Measurements from ENCODE around the gene CCNF.

CCNF gene, protein sequence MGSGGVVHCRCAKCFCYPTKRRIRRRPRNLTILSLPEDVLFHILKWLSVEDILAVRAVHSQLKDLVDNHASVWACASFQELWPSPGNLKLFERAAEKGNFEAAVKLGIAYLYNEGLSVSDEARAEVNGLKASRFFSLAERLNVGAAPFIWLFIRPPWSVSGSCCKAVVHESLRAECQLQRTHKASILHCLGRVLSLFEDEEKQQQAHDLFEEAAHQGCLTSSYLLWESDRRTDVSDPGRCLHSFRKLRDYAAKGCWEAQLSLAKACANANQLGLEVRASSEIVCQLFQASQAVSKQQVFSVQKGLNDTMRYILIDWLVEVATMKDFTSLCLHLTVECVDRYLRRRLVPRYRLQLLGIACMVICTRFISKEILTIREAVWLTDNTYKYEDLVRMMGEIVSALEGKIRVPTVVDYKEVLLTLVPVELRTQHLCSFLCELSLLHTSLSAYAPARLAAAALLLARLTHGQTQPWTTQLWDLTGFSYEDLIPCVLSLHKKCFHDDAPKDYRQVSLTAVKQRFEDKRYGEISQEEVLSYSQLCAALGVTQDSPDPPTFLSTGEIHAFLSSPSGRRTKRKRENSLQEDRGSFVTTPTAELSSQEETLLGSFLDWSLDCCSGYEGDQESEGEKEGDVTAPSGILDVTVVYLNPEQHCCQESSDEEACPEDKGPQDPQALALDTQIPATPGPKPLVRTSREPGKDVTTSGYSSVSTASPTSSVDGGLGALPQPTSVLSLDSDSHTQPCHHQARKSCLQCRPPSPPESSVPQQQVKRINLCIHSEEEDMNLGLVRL

DNA sequence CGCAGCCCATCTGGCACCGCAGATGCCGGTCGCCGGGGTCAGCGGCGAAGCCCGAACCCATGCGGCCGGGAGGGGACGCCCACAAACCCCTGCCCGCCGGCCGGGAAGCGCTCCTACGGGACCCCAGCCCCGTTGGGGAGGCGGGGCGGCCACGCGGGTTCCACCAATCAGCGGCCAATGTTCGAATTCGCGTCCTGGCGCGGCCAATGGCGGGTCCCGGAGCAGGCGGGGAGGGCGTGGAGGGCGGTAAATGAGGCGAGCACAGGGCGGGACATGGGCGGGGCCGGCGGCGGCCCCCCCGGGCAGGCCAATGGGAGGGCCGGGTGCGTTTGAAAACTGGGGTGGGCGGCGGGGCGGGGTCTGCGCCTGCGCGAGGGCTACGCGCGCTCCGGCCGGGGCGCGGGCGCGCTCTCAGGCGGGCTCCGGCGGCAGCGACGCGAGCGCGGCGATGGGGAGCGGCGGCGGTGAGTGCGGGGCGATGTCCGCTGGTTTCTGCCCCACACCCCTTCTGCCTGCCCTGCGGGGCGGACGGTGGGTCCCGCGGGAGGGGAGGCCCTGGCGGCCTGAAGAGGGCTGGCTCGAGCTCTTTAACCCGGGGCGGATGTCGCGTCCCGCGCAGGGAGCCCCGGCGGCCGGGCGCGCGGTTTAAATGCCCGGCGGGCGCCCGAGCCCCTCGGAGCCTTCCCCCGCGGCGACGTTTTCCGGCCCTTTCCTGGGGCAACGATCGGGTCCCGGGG lies at the start of gene CCNF:
CCNF (plus strand) TSS at position 414 of the 737 bp plus-strand sequence; CDS start at position 449, 35 bp downstream.
- Histone ChIP-seq H3K36me3 (ENCODE audit: control insufficient read depth in 2 of 2, insufficient read depth in 1 of 2, low read length in 2 of 2) (peaks cover 23 to 34% of the 10 kb centered on the region in 2 experiments; a peak in 2 of 3 replicates), H3K27ac (ENCODE audit: extremely low read depth, low read depth, low read length) (peak within 1 kb of the TSS; percentile 78; the same call in 1 of the 2 replicates), H3K4me3 (ENCODE audit: low read depth, low read length) (peak within 1 kb of the TSS; percentile 92), H3K4me1 (ENCODE audit: control insufficient read depth, insufficient read depth, low read length) (no peaks in the 10 kb centered on the region; the same call in 1 of the 2 replicates), H3K9me3 (ENCODE audit: control insufficient read depth, insufficient read depth, low read depth, low read length) (no peaks in the 10 kb centered on the region)
- ChIA-PET POLR2A (interaction anchor here (0.6 to 2.3 kb wide), 8 partner anchors 11 to 178 kb away, joined by 3 to 11 read pairs (median 6); partner anchors contain the start of gene ECI1), CTCF (interaction anchor here (1.0 to 1.6 kb wide), 3 partner anchors 82 to 89 kb away, joined by 3 to 6 read pairs (median 3); partner anchors contain the start of gene ABCA3)
- peak; percentile 43; the same call in 1 of the 2 replicates for TF ChIP-seq SP7 (tag by site-specific recombination; IDR thresholded peaks at IDR 0.05)
- TF ChIP-seq, protein P1, sequence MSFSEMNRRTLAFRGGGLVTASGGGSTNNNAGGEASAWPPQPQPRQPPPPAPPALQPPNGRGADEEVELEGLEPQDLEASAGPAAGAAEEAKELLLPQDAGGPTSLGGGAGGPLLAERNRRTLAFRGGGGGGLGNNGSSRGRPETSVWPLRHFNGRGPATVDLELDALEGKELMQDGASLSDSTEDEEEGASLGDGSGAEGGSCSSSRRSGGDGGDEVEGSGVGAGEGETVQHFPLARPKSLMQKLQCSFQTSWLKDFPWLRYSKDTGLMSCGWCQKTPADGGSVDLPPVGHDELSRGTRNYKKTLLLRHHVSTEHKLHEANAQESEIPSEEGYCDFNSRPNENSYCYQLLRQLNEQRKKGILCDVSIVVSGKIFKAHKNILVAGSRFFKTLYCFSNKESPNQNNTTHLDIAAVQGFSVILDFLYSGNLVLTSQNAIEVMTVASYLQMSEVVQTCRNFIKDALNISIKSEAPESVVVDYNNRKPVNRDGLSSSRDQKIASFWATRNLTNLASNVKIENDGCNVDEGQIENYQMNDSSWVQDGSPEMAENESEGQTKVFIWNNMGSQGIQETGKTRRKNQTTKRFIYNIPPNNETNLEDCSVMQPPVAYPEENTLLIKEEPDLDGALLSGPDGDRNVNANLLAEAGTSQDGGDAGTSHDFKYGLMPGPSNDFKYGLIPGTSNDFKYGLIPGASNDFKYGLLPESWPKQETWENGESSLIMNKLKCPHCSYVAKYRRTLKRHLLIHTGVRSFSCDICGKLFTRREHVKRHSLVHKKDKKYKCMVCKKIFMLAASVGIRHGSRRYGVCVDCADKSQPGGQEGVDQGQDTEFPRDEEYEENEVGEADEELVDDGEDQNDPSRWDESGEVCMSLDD (tag by site-specific recombination; IDR thresholded peaks at IDR 0.05), result peak; percentile 83; the same call in 1 of the 2 replicates
- TF ChIP-seq GLIS1 (tag by site-specific recombination; IDR thresholded peaks at IDR 0.05), result peak; percentile 69
- TF ChIP-seq KLF9 (tag by site-specific recombination; IDR thresholded peaks at IDR 0.05; ENCODE audit: low read depth), result peak; percentile 84
- TF ChIP-seq GLI2 (tag by site-specific recombination; IDR thresholded peaks at IDR 0.05; ENCODE audit: borderline replicate concordance, low read depth), result no peak
- no peak for TF ChIP-seq PRDM1 (tag by site-specific recombination; IDR thresholded peaks at IDR 0.05)
- peak; percentile 87; the same call in 1 of the 2 replicates for TF ChIP-seq KLF10 (tag by site-specific recombination; IDR thresholded peaks at IDR 0.05)
- TF ChIP-seq ZNF121 (tag by site-specific recombination; IDR thresholded peaks at IDR 0.05), result no peak
- peak; percentile 81; the same call in 1 of the 2 replicates for TF ChIP-seq GLIS2 (tag by site-specific recombination; IDR thresholded peaks at IDR 0.05)
- TF ChIP-seq SALL2 (tag by site-specific recombination; IDR thresholded peaks at IDR 0.05; ENCODE audit: borderline replicate concordance), result no peak
- TF ChIP-seq, protein P2, sequence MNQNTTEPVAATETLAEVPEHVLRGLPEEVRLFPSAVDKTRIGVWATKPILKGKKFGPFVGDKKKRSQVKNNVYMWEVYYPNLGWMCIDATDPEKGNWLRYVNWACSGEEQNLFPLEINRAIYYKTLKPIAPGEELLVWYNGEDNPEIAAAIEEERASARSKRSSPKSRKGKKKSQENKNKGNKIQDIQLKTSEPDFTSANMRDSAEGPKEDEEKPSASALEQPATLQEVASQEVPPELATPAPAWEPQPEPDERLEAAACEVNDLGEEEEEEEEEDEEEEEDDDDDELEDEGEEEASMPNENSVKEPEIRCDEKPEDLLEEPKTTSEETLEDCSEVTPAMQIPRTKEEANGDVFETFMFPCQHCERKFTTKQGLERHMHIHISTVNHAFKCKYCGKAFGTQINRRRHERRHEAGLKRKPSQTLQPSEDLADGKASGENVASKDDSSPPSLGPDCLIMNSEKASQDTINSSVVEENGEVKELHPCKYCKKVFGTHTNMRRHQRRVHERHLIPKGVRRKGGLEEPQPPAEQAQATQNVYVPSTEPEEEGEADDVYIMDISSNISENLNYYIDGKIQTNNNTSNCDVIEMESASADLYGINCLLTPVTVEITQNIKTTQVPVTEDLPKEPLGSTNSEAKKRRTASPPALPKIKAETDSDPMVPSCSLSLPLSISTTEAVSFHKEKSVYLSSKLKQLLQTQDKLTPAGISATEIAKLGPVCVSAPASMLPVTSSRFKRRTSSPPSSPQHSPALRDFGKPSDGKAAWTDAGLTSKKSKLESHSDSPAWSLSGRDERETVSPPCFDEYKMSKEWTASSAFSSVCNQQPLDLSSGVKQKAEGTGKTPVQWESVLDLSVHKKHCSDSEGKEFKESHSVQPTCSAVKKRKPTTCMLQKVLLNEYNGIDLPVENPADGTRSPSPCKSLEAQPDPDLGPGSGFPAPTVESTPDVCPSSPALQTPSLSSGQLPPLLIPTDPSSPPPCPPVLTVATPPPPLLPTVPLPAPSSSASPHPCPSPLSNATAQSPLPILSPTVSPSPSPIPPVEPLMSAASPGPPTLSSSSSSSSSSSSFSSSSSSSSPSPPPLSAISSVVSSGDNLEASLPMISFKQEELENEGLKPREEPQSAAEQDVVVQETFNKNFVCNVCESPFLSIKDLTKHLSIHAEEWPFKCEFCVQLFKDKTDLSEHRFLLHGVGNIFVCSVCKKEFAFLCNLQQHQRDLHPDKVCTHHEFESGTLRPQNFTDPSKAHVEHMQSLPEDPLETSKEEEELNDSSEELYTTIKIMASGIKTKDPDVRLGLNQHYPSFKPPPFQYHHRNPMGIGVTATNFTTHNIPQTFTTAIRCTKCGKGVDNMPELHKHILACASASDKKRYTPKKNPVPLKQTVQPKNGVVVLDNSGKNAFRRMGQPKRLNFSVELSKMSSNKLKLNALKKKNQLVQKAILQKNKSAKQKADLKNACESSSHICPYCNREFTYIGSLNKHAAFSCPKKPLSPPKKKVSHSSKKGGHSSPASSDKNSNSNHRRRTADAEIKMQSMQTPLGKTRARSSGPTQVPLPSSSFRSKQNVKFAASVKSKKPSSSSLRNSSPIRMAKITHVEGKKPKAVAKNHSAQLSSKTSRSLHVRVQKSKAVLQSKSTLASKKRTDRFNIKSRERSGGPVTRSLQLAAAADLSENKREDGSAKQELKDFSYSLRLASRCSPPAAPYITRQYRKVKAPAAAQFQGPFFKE (tag by site-specific recombination; IDR thresholded peaks at IDR 0.05; ENCODE audit: borderline replicate concordance), result no peak
- TF ChIP-seq, protein P3, sequence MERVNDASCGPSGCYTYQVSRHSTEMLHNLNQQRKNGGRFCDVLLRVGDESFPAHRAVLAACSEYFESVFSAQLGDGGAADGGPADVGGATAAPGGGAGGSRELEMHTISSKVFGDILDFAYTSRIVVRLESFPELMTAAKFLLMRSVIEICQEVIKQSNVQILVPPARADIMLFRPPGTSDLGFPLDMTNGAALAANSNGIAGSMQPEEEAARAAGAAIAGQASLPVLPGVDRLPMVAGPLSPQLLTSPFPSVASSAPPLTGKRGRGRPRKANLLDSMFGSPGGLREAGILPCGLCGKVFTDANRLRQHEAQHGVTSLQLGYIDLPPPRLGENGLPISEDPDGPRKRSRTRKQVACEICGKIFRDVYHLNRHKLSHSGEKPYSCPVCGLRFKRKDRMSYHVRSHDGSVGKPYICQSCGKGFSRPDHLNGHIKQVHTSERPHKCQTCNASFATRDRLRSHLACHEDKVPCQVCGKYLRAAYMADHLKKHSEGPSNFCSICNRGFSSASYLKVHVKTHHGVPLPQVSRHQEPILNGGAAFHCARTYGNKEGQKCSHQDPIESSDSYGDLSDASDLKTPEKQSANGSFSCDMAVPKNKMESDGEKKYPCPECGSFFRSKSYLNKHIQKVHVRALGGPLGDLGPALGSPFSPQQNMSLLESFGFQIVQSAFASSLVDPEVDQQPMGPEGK (tag by site-specific recombination; IDR thresholded peaks at IDR 0.05), result peak; percentile 98
- TF ChIP-seq, protein P4, sequence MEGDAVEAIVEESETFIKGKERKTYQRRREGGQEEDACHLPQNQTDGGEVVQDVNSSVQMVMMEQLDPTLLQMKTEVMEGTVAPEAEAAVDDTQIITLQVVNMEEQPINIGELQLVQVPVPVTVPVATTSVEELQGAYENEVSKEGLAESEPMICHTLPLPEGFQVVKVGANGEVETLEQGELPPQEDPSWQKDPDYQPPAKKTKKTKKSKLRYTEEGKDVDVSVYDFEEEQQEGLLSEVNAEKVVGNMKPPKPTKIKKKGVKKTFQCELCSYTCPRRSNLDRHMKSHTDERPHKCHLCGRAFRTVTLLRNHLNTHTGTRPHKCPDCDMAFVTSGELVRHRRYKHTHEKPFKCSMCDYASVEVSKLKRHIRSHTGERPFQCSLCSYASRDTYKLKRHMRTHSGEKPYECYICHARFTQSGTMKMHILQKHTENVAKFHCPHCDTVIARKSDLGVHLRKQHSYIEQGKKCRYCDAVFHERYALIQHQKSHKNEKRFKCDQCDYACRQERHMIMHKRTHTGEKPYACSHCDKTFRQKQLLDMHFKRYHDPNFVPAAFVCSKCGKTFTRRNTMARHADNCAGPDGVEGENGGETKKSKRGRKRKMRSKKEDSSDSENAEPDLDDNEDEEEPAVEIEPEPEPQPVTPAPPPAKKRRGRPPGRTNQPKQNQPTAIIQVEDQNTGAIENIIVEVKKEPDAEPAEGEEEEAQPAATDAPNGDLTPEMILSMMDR (tag by site-specific recombination; IDR thresholded peaks at IDR 0.05), result peak; percentile 18; the same call in 1 of the 2 replicates
- peak; percentile 85; the same call in 1 of the 2 replicates for TF ChIP-seq ZNF610 (tag by site-specific recombination; IDR thresholded peaks at IDR 0.05; ENCODE audit: borderline replicate concordance)
- TF ChIP-seq, protein P5, sequence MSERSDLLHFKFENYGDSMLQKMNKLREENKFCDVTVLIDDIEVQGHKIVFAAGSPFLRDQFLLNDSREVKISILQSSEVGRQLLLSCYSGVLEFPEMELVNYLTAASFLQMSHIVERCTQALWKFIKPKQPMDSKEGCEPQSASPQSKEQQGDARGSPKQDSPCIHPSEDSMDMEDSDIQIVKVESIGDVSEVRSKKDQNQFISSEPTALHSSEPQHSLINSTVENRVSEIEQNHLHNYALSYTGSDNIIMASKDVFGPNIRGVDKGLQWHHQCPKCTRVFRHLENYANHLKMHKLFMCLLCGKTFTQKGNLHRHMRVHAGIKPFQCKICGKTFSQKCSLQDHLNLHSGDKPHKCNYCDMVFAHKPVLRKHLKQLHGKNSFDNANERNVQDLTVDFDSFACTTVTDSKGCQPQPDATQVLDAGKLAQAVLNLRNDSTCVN (tag by site-specific recombination; optimal IDR thresholded peaks at IDR 0.05), result peak; percentile 89
- peak; percentile 77; the same call in 1 of the 2 replicates for TF ChIP-seq ZFHX2 (tag by site-specific recombination; conservative IDR thresholded peaks at IDR 0.05)
- TF ChIP-seq KLF16 (tag by site-specific recombination; IDR thresholded peaks at IDR 0.05), result peak; percentile 51; the same call in 1 of the 2 replicates
- TF ChIP-seq SP3 (tag by site-specific recombination; IDR thresholded peaks at IDR 0.05), result peak; percentile 99
- TF ChIP-seq GLI4 (tag by site-specific recombination; IDR thresholded peaks at IDR 0.05), result no peak

Data from HEK293 (cell line).